ENCODE measurements around the gene ANGPTL2. TPM values are rescaled to one million over a fixed set of nuclear protein-coding genes. Genes with fewer than 3 reads are reported as not detected.

The ANGPTL2 gene
- total RNA-seq, 1 donor from 2014 or later = 17.5 TPM

DNA sequence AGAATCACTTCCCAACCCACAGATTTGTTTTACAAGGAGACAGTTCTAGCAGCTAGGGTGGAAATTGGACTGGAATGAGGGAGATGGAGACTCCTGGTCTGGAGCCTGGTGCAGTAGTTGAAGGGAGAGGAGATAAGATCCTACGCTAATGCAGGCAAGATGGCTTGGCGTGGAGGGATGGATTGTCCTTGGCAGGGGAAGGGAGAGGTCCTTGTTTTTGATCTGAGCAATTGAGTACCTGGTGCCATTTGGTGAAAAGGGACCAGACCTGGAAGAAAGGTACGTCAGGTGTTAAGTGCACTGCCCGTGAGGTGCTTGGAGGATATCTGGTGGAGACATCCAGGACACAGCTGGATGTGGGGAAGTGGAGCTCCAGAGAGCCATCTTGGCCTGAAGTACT, 35.7 kb downstream of the ANGPTL2 start:
- H3K36me3 Mint-ChIP-seq (ENCODE audit: low read depth, unreplicated experiment) = peaks cover 13% of the 10 kb centered on the region
- no peaks in the 10 kb centered on the region for H3K79me2 ChIP-seq (ENCODE audit: insufficient read depth, low read length)
- no peak overlapping the region for H3K9ac ChIP-seq (ENCODE audit: low read length)
- no peaks in the 10 kb centered on the region for H3K9me3 ChIP-seq (ENCODE audit: insufficient read depth, low read depth, low read length)
- no peak overlapping the region for H3K4me3 ChIP-seq (ENCODE audit: insufficient read depth, low read depth, low read length)
- DNase-seq (ENCODE audit: low read depth) (no peak), FAIRE-seq (no peak)
- no peak overlapping the region for H3K27ac ChIP-seq (ENCODE audit: low read depth, low read length)
- H3K4me2 ChIP-seq (ENCODE audit: low read length) = no peak overlapping the region
- peaks cover 40% of the 10 kb centered on the region for H3K27me3 Mint-ChIP-seq (ENCODE audit: low read depth, unreplicated experiment)
- H3K27ac Mint-ChIP-seq (ENCODE audit: unreplicated experiment) = no peak overlapping the region
- peaks cover under 1% of the 10 kb centered on the region for H3K4me1 ChIP-seq (ENCODE audit: insufficient read depth, low read length)
- no peak for TF ChIP-seq EZH2 (IDR thresholded peaks at IDR 0.05; ENCODE audit: insufficient read depth, low read length)
- TF ChIP-seq, protein P1, sequence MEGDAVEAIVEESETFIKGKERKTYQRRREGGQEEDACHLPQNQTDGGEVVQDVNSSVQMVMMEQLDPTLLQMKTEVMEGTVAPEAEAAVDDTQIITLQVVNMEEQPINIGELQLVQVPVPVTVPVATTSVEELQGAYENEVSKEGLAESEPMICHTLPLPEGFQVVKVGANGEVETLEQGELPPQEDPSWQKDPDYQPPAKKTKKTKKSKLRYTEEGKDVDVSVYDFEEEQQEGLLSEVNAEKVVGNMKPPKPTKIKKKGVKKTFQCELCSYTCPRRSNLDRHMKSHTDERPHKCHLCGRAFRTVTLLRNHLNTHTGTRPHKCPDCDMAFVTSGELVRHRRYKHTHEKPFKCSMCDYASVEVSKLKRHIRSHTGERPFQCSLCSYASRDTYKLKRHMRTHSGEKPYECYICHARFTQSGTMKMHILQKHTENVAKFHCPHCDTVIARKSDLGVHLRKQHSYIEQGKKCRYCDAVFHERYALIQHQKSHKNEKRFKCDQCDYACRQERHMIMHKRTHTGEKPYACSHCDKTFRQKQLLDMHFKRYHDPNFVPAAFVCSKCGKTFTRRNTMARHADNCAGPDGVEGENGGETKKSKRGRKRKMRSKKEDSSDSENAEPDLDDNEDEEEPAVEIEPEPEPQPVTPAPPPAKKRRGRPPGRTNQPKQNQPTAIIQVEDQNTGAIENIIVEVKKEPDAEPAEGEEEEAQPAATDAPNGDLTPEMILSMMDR (IDR thresholded peaks at IDR 0.05; ENCODE audit: insufficient read depth, low read depth, low read length) = no peak
- no peak overlapping the region for H3K4me3 Mint-ChIP-seq (ENCODE audit: unreplicated experiment)
- no peaks in the 10 kb centered on the region for H3K36me3 ChIP-seq (ENCODE audit: insufficient read depth, low read length)
- no peak overlapping the region for H2AFZ ChIP-seq (ENCODE audit: low read depth, low read length)
- peaks cover 4% of the 10 kb centered on the region for H4K20me1 ChIP-seq (ENCODE audit: insufficient read depth, low read length)
- peaks cover 52% of the 10 kb centered on the region for H3K27me3 ChIP-seq (ENCODE audit: insufficient read depth, low read length)
- H3K4me1 Mint-ChIP-seq (ENCODE audit: low read depth, unreplicated experiment) = no peaks in the 10 kb centered on the region
- H3K9me3 Mint-ChIP-seq (ENCODE audit: unreplicated experiment) = no peaks in the 10 kb centered on the region

DNA sequence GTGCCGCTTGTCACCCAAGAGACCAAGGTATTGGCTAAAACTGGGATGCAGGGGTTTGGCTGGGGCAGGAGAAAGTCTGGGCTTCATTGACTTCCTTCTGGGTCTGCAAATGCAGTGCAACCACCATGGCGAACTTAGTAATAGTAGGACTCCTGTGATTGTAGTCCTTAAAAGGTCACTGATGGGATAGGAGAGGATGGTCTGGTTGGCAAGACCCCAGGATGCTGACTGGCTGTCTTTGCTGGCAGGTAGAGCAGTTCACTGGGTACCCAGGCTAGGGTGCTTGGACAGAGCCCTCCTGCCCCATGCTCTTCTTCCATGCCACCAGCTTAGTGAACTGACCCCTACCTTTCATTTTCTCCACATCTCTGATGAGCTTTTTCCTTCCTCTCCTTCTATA, 37.2 kb downstream of the ANGPTL2 start:
- Mint-ChIP-seq H3K9me3 (ENCODE audit: unreplicated experiment) (no peaks in the 10 kb centered on the region), H3K36me3 (ENCODE audit: low read depth, unreplicated experiment) (peaks cover 13% of the 10 kb centered on the region), H3K27me3 (ENCODE audit: low read depth, unreplicated experiment) (peaks cover 31% of the 10 kb centered on the region), H3K27ac (ENCODE audit: unreplicated experiment) (no peak overlapping the region), H3K4me3 (ENCODE audit: unreplicated experiment) (no peak overlapping the region), H3K4me1 (ENCODE audit: low read depth, unreplicated experiment) (no peaks in the 10 kb centered on the region)
- H3K27ac ChIP-seq (ENCODE audit: low read depth, low read length) = no peak overlapping the region
- H4K20me1 ChIP-seq (ENCODE audit: insufficient read depth, low read length) = no peaks in the 10 kb centered on the region
- peaks cover 42% of the 10 kb centered on the region for H3K27me3 ChIP-seq (ENCODE audit: insufficient read depth, low read length)
- H3K9me3 ChIP-seq (ENCODE audit: insufficient read depth, low read depth, low read length) = no peaks in the 10 kb centered on the region
- no peak for FAIRE-seq
- no peaks in the 10 kb centered on the region for H3K79me2 ChIP-seq (ENCODE audit: insufficient read depth, low read length)
- TF ChIP-seq EZH2 (IDR thresholded peaks at IDR 0.05; ENCODE audit: insufficient read depth, low read length) = no peak
- TF ChIP-seq, protein P1 (IDR thresholded peaks at IDR 0.05; ENCODE audit: insufficient read depth, low read depth, low read length) = no peak
- H3K36me3 ChIP-seq (ENCODE audit: insufficient read depth, low read length) = no peaks in the 10 kb centered on the region
- H3K4me2 ChIP-seq (ENCODE audit: low read length) = no peak overlapping the region
- no peak overlapping the region for H2AFZ ChIP-seq (ENCODE audit: low read depth, low read length)
- no peak for DNase-seq (ENCODE audit: low read depth)
- H3K4me3 ChIP-seq (ENCODE audit: insufficient read depth, low read depth, low read length) = no peak overlapping the region
- no peaks in the 10 kb centered on the region for H3K4me1 ChIP-seq (ENCODE audit: insufficient read depth, low read length)
- H3K9ac ChIP-seq (ENCODE audit: low read length) = no peak overlapping the region

DNA sequence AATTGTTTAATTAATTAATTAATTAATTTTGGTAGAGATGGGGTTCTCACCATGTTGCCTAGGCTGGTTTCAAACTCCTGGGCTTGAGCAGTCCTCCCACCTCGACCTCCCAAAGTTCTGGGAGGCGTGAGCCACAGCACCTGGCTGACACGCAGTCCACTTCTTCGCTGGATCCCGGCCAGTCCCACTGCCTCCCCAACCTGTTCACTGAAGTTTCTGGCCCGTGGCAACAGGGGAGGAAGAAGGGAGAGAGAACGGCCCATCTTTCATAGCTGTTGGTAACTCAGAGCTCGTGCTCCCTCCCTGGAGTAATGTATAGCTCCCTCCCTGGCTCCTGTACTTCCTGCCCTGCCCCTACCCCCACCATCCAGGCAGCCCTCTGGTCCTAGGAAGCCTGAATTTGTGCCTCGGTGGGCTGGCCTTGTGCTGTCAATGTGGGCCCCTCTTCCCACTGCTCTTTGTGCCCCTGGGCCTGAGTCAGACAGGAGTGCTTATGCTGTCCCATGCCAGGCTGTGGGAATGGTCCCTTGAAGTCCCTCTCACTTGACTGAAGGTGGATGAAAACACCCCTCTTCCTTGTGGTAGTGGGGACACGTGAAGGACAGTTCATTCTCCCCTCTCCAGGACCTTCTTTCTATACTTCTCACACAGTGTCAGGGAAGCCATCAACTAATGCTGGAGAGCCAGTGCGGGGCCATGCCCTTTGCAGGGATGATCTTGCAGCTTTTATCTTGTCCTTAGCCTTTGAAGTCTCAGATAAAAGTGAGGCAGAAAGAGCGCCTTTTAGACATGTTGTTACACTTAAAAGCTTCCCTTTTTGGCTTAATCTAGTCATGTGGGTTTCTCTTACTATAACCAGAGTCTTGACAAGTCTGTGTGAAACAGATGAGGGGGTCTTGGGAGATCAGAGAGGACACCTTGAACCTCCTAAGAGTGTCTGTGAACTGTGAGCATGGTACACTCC, 38.1 kb downstream of the ANGPTL2 start:
- Histone ChIP-seq H3K4me1 (ENCODE audit: insufficient read depth, low read length) (no peaks in the 10 kb centered on the region), H3K4me3 (ENCODE audit: insufficient read depth, low read depth, low read length) (no peak overlapping the region), H3K9ac (ENCODE audit: low read length) (no peak overlapping the region), H4K20me1 (ENCODE audit: insufficient read depth, low read length) (no peaks in the 10 kb centered on the region), H3K36me3 (ENCODE audit: insufficient read depth, low read length) (no peaks in the 10 kb centered on the region), H3K27ac (ENCODE audit: low read depth, low read length) (no peak overlapping the region), H3K4me2 (ENCODE audit: low read length) (no peak overlapping the region), H3K9me3 (ENCODE audit: insufficient read depth, low read depth, low read length) (no peaks in the 10 kb centered on the region), H2AFZ (ENCODE audit: low read depth, low read length) (no peak overlapping the region), H3K27me3 (ENCODE audit: insufficient read depth, low read length) (peaks cover 35% of the 10 kb centered on the region), H3K79me2 (ENCODE audit: insufficient read depth, low read length) (no peaks in the 10 kb centered on the region)
- no peak for TF ChIP-seq EZH2 (IDR thresholded peaks at IDR 0.05; ENCODE audit: insufficient read depth, low read length)
- TF ChIP-seq, protein P1 (IDR thresholded peaks at IDR 0.05; ENCODE audit: insufficient read depth, low read depth, low read length) = no peak
- peak overlapping the region; percentile 68 for H3K27ac Mint-ChIP-seq (ENCODE audit: unreplicated experiment)
- H3K36me3 Mint-ChIP-seq (ENCODE audit: low read depth, unreplicated experiment) = peaks cover 14% of the 10 kb centered on the region
- peaks cover 28% of the 10 kb centered on the region for H3K27me3 Mint-ChIP-seq (ENCODE audit: low read depth, unreplicated experiment)
- no peak overlapping the region for H3K4me3 Mint-ChIP-seq (ENCODE audit: unreplicated experiment)
- DNase-seq (ENCODE audit: low read depth) (no peak), FAIRE-seq (no peak)
- H3K4me1 Mint-ChIP-seq (ENCODE audit: low read depth, unreplicated experiment) = no peaks in the 10 kb centered on the region
- no peaks in the 10 kb centered on the region for H3K9me3 Mint-ChIP-seq (ENCODE audit: unreplicated experiment)

Data from astrocyte (in vitro differentiated cells and primary cell).